HEK293T (cell line): ENCODE measurements around the gene PSMB7.

Source experiments
- CTCF ChIA-PET: fragments of 350-600 bp; formaldehyde crosslinking; extraction: SDS; loops from one replicate; lab custom pipeline; 2021; ENCODE audit warnings: antibody characterized with exemption, inconsistent platforms; lab: Yijun Ruan, JAX
- POLR2A ChIA-PET: fragments of 350-600 bp; formaldehyde crosslinking; extraction: SDS; loops from one replicate; lab custom pipeline; 2020; ENCODE audit warnings: antibody characterized with exemption, inconsistent platforms; lab: Yijun Ruan, JAX
- DNase-seq: peaks from one replicate; pipeline ENCODE4 v3.0.0; 2012; ENCODE audit warnings: mixed read lengths; ENCODE audit errors: extremely low spot score
- ARNT ChIP-seq: fragments of 450-650 bp; IDR thresholded peaks from 2 replicates; pipeline ENCODE4 v1.6.1; 2017; ENCODE audit warnings: mild to moderate bottlenecking
- BHLHE40 ChIP-seq: fragments of 450-650 bp; IDR thresholded peaks from 2 replicates; pipeline ENCODE4 v1.6.1; 2016; ENCODE audit warnings: mild to moderate bottlenecking, moderate library complexity, borderline replicate concordance
- CTBP1 ChIP-seq: fragments of 450-650 bp; IDR thresholded peaks from 2 replicates; pipeline ENCODE4 v1.6.1; 2016; ENCODE audit warnings: borderline replicate concordance
- ELF4 ChIP-seq: fragments of 450-650 bp; IDR thresholded peaks from 2 replicates; pipeline ENCODE4 v1.6.1; 2017; ENCODE audit warnings: antibody characterized with exemption
- FOXA1 ChIP-seq: fragments of 450-650 bp; IDR thresholded peaks from 2 replicates; pipeline ENCODE4 v1.6.1; 2016; ENCODE audit warnings: mild to moderate bottlenecking
- FOXK2 ChIP-seq: fragments of 450-650 bp; IDR thresholded peaks from 2 replicates; pipeline ENCODE4 v1.6.1; 2016; ENCODE audit warnings: mild to moderate bottlenecking
- FOXM1 ChIP-seq: fragments of 450-650 bp; IDR thresholded peaks from 2 replicates; pipeline ENCODE4 v1.6.1; 2017; ENCODE audit warnings: mild to moderate bottlenecking, borderline replicate concordance
- HDGF ChIP-seq: fragments of 450-650 bp; IDR thresholded peaks from 2 replicates; pipeline ENCODE4 v1.6.1; 2017; ENCODE audit warnings: antibody characterized with exemption, borderline replicate concordance
- L3MBTL2 ChIP-seq: fragments of 450-650 bp; conservative IDR thresholded peaks from 2 replicates; pipeline ENCODE4 v1.6.1; 2016; ENCODE audit warnings: mild to moderate bottlenecking
- LEF1 ChIP-seq: fragments of 450-650 bp; IDR thresholded peaks from 2 replicates; pipeline ENCODE4 v1.6.1; 2017; ENCODE audit warnings: mild to moderate bottlenecking, borderline replicate concordance
- NFRKB ChIP-seq: fragments of 450-650 bp; IDR thresholded peaks from 2 replicates; pipeline ENCODE4 v1.6.1; 2016; ENCODE audit warnings: mild to moderate bottlenecking, moderate library complexity
- SP1 ChIP-seq: fragments of 450-650 bp; IDR thresholded peaks from 2 replicates; pipeline ENCODE4 v1.6.1; 2017
- SUZ12 ChIP-seq: fragments of 450-650 bp; IDR thresholded peaks from 2 replicates; pipeline ENCODE4 v1.6.1; 2016; ENCODE audit warnings: mild to moderate bottlenecking
- TARDBP ChIP-seq: fragments of 450-650 bp; IDR thresholded peaks from 2 replicates; pipeline ENCODE4 v1.6.1; 2016
- ZNF384 ChIP-seq: fragments of 450-650 bp; IDR thresholded peaks from 2 replicates; pipeline ENCODE4 v1.6.1; 2016
- TF ChIP-seq, protein P1 (sequence below): fragments of 450-650 bp; IDR thresholded peaks from 2 replicates; pipeline ENCODE4 v1.6.1; 2016

Gene PSMB7

DNA sequence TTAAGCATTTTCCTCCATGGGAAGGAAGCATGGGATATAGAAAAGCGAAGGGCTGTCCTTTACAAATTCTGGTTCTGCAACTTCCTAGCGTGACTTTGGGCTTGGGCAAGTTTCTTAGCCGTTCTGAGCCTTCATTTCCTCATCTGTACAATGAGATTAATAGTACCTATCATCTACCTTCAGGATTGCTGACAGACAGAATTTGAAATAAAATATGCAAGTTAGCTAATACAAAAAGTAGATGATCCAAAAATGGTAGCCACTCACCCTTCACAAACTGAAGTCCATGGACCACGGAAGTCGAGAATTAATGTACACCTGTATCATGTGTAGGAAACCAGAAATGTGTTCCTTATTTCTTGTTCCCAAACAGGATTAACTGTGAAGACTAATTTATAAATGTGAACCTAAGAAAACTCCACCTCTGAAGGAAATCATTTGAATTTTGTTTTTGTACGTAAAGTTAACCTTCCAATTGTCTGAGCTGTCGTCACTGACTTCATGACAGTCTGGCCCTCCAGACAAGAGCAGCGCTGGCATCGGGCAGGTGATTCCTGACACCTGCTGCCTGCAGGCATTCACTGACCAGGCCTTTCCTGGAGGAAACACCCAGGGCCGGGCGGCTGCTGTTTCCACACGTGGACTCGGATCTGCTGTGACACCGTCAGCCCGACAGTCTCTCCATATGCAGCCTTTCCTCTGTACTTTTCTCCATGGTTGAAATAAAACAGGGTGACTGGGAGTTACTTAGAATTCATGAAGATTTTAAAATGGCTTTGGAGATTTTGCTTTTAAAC lies 63.4 kb downstream of the PSMB7 start:
- CTCF ChIA-PET: no interaction called here
- DNase-seq: no peak
- TF ChIP-seq HDGF (no peak), SUZ12 (no peak), NFRKB (no peak)
- POLR2A ChIA-PET: no interaction called here

DNA sequence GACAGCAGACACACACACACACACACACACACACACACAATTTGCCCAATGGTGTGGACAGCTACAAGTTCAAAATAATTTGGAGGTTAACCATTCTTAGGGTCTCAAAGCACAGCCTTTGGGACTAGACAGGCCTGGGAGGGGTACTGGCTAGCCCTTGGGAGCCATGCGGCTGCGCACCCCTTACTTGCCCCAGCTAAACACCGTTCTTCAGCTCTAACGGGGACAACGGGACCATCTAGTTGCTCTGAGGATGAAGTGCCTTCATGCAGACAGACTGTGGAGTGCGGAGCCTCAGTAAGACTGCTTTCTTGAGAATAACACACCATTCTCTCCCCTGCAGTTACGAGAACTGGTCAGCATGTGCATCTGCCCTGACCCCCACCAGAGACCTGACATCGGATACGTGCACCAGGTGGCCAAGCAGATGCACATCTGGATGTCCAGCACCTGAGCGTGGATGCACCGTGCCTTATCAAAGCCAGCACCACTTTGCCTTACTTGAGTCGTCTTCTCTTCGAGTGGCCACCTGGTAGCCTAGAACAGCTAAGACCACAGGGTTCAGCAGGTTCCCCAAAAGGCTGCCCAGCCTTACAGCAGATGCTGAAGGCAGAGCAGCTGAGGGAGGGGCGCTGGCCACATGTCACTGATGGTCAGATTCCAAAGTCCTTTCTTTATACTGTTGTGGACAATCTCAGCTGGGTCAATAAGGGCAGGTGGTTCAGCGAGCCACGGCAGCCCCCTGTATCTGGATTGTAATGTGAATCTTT lies 64.6 kb downstream of the PSMB7 start:
- no peak for DNase-seq
- POLR2A ChIA-PET: no interaction called here
- TF ChIP-seq L3MBTL2 (no peak), BHLHE40 (no peak), HDGF (no peak), SP1 (no peak), FOXK2 (no peak), ARNT (no peak), NFRKB (no peak), CTBP1 (no peak), FOXM1 (no peak), TARDBP (no peak), FOXA1 (no peak), ZNF384 (no peak), ELF4 (no peak), LEF1 (no peak), SUZ12 (no peak)
- TF ChIP-seq, protein P1, sequence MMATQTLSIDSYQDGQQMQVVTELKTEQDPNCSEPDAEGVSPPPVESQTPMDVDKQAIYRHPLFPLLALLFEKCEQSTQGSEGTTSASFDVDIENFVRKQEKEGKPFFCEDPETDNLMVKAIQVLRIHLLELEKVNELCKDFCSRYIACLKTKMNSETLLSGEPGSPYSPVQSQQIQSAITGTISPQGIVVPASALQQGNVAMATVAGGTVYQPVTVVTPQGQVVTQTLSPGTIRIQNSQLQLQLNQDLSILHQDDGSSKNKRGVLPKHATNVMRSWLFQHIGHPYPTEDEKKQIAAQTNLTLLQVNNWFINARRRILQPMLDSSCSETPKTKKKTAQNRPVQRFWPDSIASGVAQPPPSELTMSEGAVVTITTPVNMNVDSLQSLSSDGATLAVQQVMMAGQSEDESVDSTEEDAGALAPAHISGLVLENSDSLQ: no peak
- CTCF ChIA-PET: interaction anchor here (0.6 kb wide), 1 partner anchor 223 kb away, joined by 3 read pairs; no protein-coding TSS in a partner anchor

DNA sequence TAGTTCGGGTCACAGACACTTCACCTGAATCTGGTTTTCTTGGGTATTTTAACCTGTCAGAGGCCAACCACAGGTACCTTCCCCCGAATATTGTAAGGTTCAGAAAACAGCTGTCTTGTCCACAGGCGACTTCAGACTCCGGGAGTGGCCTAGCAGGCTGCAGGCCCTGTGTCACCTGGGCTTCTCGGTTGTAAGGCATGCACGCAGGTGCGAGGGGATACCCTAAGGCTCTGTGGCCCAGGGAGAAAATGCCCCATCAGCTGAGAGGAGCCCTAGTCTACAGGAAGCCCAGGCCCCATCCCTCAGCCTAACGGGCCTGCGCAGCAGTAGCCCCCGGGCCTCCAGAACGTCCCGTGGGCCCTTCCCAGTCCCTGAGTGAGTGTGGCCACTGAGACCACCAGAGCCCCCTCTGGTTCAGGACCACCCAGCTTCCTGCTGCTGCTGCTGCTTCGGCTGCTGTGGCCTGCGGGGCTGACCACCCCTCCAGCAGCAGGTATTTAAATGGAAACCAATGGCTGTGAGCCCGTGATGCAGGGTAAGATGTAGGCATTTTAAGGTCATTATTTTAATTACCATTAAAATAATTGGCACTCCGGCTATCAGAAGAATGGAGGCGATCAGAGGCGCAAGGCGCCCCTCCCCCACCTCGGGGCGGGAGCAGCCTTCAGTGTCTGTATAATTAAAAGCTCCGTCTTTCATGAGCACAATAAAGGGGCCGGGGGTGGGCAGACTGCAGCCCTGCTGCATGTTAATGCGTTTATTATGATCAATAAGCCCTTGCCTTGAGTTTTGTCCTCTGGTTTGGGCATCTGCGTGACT lies 65.4 kb downstream of the PSMB7 start:
- TF ChIP-seq TARDBP (no peak), SUZ12 (no peak), NFRKB (no peak), SP1 (no peak), L3MBTL2 (no peak), BHLHE40 (no peak)
- ChIA-PET CTCF (interaction anchor here (0.6 kb wide), 1 partner anchor 223 kb away, joined by 3 read pairs; no protein-coding TSS in a partner anchor), POLR2A (no interaction called here)
- DNase-seq: no peak

DNA sequence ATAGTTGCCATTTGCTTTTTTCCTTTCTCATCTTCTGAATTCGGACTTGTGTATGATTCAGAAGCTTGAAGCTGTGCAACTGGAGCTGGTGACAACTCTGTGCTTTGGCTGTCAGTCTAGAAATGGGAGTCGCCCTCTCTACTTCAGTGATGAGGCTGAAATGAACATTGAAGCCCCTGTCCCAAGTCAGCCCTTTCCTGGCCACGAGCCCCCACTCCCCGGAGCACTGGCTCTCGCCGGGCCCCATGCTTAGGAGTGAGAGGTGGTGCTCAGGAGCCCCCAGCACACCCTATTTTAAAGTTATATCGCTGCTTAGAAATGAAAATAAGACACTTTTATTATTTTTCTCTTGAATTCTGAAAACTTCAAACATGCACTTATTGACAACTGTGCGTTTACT lies 66.0 kb downstream of the PSMB7 start:
- TF ChIP-seq CTBP1 (no peak), ARNT (no peak), BHLHE40 (no peak)
- POLR2A ChIA-PET: no interaction called here
- CTCF ChIA-PET: no interaction called here
- DNase-seq: no peak

DNA sequence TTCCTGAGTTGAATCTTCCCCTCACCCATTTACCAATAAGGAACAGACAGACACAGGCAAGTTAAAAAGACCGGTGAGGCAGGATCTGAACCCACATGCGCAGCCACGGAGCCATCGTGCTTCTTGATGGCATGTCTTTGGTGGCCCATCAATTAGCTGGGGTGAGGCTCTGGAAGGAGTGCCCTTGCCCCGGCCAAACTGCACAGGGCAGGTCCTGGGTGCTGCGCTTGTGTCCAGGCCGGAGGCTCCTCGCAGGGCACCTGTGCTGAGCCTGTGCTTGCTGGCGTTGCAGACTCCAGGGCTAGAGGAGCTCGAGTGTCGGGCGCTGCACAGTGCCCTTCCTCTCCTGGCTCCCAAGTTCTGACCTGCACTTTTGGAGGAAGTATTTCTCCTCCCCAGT lies 66.4 kb downstream of the PSMB7 start:
- CTCF ChIA-PET: no interaction called here
- POLR2A ChIA-PET: no interaction called here
- DNase-seq: no peak
- TF ChIP-seq TARDBP (no peak), FOXM1 (no peak), SUZ12 (no peak), FOXK2 (no peak), L3MBTL2 (no peak), ZNF384 (no peak), ARNT (no peak), SP1 (no peak), NFRKB (no peak), LEF1 (no peak), CTBP1 (no peak), BHLHE40 (no peak), ELF4 (no peak), FOXA1 (no peak), HDGF (no peak)
- TF ChIP-seq, protein P1: no peak

DNA sequence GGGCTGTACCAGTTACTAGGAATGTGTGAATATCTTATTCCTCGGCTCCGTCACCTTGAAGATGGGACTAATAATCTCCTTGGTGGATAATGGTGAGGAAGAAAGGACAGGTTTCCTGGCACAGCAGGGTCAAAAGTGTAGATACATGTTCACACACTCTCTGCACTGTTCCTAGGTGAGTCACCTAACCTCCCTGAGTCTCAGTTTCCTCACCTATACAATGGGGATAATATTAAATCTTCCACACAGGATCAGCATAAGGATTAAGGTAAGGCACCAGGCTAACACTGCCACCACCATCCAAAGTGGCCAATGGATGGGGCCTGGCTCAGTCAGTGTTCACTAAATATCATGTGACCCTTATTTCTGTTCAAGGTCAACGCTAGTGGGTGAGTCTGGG lies 66.9 kb downstream of the PSMB7 start:
- no peak for TF ChIP-seq FOXA1
- TF ChIP-seq SUZ12: no peak
- TF ChIP-seq LEF1: no peak
- no peak for TF ChIP-seq CTBP1
- no peak for TF ChIP-seq NFRKB
- no peak for TF ChIP-seq HDGF
- TF ChIP-seq FOXK2: no peak
- TF ChIP-seq ELF4: no peak
- TF ChIP-seq BHLHE40: no peak
- TF ChIP-seq ARNT: no peak
- TF ChIP-seq FOXM1: no peak
- no peak for TF ChIP-seq TARDBP
- no peak for TF ChIP-seq L3MBTL2
- ChIA-PET CTCF (no interaction called here), POLR2A (no interaction called here)
- no peak for DNase-seq
